CD4-positive, alpha-beta T cell treated with Interleukin-2 at 100 ng/mL for 4 hours (primary cell): ENCODE results near the gene PCLO.
"Not testable (repeated sequence)": the region's sequence is repeated elsewhere in the genome, so short reads cannot be mapped to it uniquely, and the experiment has no call there.

Experiments
- DNase-seq: peaks from one replicate; pipeline ENCODE4 v3.0.0-alpha.2; 2020; ENCODE audit warnings: low spot score

PCLO gene

DNA sequence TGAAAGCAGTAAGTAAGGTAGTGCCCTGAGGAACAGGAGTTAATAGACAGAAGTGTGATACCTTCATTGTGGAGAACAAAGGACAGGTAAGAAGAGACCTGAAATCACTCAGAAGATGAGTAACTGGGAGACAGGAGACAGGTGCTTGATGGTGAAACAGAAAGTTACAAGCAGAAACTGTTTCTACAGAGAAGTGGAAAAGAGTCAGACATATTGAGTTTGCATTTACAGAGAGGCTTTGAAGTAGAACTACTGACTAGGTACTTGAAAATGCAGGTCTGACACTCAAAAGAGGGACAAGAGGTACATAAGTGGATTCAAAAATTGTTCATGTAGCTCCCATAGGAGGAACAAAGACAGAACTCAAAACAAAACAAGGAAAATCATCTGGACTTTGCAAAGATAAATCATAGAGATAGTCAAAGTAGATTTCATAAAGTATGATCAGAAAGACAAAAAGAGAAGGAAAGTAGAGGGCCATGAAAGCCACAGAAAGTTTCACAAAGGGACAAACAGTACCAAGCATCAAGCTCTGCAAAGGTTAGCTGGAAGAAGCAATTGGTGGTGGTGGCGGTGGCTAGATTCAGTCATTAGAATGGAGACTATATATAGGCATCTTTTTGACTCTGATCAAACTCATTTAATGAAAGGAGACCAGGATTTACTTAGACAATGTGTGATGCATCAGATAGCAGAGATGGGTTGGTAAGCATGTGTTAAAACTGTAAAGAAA lies 198.4 kb downstream of the PCLO start:
- no peak for DNase-seq

DNA sequence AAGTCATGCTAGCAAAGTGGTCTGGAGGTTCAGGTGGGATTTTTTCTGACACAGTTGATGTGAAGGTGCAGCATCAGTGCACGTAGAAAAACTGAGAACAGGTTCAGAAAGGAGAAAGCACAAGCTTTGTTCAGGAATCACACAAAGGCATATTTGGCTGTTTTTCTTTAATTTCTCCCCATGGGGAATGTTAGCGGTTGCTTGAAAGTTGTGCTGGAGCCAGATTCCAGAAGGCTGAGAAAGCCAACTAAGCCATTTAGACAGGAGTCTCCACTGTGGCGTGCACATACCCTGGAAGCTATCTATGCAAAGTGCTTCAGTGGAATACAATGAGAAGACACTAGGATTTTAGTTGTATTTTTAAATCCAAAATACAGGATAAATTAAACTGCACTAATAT lies 201.4 kb downstream of the PCLO start:
- DNase-seq: no peak

DNA sequence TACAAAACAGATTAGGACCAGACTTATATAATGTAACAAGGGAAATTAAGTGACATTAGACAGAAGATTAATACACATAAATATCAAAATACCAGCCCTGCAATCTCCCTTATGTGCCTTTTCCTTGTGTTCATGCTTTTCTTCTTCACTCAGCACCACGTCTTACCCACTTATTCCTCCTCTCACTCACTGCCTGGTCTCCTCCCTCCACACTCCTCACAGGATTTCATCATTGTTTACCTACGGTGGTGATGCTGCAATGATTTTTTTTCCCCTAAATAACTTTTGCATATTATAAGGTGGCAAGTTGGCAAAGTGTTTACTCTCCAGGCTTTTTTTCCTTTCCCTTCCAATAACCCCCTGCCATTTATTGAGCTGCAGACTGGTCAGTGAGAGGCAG lies 203.2 kb downstream of the PCLO start:
- no peak for DNase-seq

GRCh38 chr7:82957521-82957920 lies 205.2 kb downstream of the PCLO start:
- no peak for DNase-seq

GRCh38 chr7:82953324-82954027 lies 209.2 kb downstream of the PCLO start:
- DNase-seq: no peak

GRCh38 chr7:82950436-82950835 lies 212.2 kb downstream of the PCLO start:
- no peak for DNase-seq

DNA sequence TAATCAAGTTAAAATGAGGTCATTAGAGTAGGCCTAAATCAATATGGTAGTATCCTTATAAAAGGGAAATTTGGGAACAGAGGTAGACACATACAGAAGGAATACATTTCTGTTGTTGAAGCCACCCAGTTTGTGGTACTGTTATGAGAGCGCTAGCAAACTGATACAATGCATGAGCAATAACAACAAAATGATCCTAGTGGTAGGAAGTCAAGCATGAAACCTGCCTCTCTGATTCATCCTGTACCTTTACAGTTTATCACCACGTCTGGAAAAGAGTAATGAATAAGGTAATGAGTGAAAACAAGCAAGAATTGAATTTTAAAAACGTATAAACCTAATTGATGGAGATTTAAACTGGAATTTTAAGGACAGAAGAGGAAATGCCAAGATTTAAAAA lies 217.2 kb downstream of the PCLO start:
- DNase-seq: no peak

GRCh38 chr7:82945056-82945455 lies 217.6 kb downstream of the PCLO start:
- DNase-seq: no peak

GRCh38 chr7:82932516-82932915 lies 230.2 kb downstream of the PCLO start:
- DNase-seq: no peak

DNA sequence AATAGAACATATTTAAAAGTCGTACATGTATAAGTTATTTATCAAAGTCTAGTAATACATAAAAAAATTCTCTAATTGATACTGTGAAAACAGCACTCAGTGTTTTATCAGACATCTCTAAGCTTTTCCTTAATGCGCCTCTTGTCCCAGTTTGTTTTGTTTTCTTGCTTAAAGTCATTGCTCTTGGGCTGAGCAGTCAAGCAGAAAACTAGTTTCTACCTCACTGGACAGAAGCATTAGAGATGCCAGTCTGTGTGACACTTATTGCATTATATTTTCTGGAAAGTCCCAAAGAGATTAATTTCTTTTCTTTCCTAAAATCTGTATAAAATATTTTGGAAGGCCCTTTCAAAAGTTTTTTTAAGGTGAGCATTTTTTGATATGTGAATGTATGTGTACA lies 236.2 kb downstream of the PCLO start:
- no peak for DNase-seq

GRCh38 chr7:82925331-82925730 lies 237.4 kb downstream of the PCLO start:
- no peak for DNase-seq

DNA sequence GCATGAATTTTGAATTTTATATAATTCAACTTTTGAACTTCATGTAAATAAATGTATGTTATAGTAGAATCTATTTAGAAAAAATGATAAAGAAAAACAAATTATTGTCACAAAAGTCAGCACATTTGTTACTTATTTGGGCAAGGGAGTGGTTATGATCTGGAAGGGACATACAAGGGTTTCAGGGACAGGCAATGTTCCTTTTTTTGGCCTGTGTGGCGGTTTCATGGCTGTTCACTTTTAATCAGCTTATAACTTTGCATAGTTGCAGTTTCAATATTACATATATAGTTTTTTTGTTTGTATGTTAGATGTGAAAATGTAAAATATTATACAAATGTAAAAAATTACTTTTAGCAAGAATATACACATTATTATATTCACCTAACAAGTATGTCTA lies 256.2 kb downstream of the PCLO start:
- no peak for DNase-seq

GRCh38 chr7:82904871-82905270 lies 257.8 kb downstream of the PCLO start:
- DNase-seq: no peak

DNA sequence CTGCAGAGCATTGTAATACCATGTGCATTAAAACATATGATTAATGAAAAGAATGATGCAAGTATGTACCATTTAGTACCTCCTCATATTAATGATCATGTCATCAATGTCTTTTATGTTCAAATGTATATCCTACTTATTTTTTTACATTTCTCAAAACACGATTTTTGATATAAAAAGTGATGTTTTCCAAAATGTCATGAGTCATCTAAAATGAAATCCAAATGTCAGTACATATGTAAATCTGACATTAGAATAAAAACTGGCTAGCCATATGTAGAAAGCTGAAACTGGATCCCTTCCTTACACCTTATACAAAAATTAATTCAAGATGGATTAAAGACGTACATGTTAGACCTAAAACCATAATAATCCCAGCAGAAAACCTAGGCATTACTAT lies 261.6 kb downstream of the PCLO start:
- not testable (repeated sequence) for DNase-seq

DNA sequence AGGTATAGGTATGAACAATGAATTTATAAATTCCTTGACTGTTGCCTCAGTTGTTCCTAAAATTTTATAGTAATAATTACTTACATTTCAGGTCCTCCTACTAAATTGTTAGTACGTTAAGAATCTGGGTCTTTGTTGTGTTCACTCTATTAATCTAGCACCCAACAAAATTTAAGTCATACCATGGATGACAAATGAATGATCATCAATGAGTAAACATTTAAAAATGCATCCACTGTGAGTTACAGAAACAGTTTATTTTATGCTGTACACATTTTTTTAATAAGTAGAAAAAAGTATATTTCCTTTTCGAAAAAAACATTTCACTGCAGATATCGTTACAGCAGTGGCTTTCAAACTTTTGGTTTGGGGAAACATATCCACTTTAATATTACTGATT lies 265.2 kb downstream of the PCLO start:
- DNase-seq: no peak

- not testable (repeated sequence) for DNase-seq
Observed at GRCh38 chr7:82894341-82894740, 268.3 kb downstream of the PCLO start.

DNA sequence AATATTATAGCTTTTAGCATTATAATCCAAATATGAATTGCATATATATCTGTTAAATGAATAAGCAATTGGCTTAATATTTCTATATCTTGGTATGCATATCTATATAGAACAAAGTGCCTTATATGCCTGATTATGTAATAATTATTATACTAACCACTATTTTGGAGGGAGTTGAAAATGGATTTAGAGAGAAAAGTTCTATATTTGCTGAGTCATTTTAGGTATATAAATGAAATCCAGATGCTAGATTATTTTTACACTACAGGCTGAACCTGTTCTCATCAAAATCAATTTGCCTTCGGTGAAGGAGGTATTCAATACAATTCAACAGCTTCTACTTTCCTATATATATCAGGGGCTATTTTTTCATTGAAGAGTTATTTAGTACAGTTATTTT lies 276.4 kb downstream of the PCLO start:
- DNase-seq: no peak

DNA sequence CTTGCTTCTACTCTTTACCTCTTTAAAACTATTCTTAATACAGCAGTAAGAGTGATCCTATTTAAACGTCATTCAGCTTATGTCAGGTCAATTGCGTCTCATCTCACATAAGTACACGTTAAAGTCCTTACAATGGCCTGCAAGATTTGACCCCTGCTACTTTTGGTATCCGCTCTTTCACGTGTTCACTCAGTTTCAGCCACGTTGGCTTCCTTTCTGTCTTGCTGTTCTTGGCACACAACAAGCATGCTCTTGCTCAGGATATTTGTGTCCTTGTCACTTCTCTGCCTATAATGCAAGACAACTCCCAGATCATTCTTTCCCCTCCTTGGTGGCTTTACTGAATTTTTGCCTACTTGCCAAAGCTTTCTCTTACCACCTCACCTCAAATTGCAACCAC lies 296.8 kb downstream of the PCLO start:
- no peak for DNase-seq

DNA sequence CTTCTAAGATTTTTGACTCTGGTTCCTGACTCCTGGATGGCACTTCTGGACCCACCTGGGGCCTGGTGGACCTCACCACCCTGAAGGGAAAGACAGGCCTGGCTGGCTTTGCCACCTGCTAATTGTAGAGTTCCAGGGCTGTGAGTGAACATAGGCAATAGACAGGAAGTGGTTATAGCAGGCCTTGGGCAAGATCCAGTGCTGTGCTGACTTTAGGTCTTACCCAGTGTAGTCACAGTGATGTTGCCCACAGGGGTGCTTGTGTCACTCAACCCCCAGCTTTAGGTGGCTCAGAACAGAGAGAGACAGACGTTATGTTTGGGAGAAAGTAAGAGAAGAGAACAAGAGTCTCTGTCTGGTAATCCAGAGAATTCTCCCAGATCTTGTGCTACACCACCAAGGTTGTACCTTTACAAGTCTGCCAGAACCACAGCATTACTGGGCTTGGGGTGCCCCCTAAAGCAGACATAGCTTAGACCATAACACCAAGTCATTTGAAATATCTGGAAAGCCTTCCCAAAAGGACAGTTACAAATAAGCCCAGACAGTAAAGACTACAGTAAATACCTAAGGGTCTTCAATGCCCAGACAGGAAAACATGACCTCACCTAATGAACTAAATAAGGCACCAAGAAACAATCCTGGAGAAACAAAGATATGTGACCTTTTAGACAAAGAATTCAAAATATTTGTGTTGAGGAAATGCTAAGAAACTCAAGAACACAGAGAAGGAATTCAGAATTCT lies 303.4 kb downstream of the PCLO start:
- DNase-seq: no peak

GRCh38 chr7:82851121-82851520 lies 311.6 kb downstream of the PCLO start:
- DNase-seq: no peak

- no peak for DNase-seq
Observed at GRCh38 chr7:82841828-82842227, 320.9 kb downstream of the PCLO start.

DNA sequence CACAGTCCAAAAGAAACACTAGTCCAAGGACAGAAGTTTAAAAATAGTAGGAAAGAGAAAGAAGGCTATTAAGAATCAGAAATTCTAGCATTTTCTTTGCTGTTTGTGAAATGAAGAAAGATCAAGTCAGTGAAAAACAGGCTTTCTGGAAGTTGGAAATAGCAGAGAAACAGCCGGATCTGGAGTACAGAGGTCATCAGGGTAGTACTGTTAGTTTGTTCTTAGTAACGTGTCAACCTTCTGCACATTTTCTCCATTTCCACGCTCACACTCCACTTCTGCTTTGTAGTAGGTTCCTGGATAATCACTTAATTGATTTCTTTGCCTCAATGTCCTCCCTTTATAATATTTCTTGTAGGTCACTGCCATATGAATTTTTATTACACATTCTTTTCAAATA lies 322.6 kb downstream of the PCLO start:
- no peak for DNase-seq

DNA sequence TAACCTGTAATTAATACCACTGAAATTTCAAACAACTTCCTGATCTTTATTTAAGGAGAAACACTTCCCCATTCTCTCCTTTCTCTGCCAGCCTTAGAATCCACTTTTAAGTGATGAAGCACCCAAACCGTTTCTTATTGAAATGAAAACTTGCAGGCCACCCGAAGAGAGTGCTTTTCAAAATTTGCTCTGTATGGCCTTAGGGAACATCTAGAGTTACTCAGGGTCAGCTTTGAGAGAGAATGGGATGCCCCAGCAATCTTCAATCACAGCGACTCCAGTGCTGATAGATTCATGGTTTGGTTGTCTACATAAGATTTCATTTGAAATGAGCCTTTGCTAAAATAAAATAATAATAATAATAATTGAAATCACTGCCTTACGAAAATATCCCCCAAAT lies 323.1 kb downstream of the PCLO start:
- no peak for DNase-seq
